ENCODE measurements around the gene SLC9A9. TPM values are rescaled to one million over a fixed set of nuclear protein-coding genes. Genes with fewer than 3 reads are reported as not detected.

Gene SLC9A9
- total and polyA plus RNA-seq, 2 of the 8 experiments (the other 6 are each of a cell fraction or from before 2014, with no cell fraction given), result 0.48 to 1.1 TPM

DNA sequence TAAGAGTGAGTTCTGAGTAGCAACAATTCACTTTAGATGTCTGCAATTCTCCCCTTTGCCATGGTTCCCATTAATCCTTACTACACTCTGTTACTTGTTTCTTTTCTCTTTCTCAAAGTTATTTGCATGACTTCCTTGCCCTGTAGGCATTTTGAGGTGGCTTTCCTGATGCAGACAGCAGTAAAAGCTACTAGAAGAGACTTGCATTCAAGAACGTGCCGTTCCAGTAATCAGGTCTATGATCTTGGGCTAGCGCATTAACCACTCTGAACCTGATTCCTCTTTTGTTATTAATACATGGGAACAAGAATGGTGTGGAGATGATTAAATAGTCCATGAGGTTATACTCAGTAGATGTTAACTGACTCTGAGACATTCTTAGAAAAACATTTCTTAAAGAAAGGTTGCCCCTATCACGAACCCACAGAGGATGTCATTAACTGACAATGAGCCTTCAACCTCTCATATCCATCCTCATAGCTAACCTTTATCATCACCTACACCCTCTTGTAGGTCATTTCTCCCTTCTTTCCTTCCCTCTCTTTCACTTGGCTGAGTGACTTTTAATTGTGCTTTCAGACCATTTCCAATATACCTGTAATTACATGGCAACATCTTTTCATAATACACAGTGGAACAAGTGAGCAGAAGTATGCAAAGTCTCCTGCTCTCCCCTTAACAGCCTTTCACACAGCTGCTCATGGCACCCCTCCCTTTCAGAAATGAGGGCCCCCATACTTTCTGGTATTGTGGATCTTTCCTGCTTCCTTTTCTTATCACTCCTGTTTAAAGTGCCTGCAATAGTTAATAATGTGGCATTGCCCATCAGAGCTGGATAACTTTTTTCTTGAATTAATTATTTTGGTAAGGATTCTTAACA, 552.8 kb downstream of the SLC9A9 start (continued):
- TF ChIP-seq, protein P1, sequence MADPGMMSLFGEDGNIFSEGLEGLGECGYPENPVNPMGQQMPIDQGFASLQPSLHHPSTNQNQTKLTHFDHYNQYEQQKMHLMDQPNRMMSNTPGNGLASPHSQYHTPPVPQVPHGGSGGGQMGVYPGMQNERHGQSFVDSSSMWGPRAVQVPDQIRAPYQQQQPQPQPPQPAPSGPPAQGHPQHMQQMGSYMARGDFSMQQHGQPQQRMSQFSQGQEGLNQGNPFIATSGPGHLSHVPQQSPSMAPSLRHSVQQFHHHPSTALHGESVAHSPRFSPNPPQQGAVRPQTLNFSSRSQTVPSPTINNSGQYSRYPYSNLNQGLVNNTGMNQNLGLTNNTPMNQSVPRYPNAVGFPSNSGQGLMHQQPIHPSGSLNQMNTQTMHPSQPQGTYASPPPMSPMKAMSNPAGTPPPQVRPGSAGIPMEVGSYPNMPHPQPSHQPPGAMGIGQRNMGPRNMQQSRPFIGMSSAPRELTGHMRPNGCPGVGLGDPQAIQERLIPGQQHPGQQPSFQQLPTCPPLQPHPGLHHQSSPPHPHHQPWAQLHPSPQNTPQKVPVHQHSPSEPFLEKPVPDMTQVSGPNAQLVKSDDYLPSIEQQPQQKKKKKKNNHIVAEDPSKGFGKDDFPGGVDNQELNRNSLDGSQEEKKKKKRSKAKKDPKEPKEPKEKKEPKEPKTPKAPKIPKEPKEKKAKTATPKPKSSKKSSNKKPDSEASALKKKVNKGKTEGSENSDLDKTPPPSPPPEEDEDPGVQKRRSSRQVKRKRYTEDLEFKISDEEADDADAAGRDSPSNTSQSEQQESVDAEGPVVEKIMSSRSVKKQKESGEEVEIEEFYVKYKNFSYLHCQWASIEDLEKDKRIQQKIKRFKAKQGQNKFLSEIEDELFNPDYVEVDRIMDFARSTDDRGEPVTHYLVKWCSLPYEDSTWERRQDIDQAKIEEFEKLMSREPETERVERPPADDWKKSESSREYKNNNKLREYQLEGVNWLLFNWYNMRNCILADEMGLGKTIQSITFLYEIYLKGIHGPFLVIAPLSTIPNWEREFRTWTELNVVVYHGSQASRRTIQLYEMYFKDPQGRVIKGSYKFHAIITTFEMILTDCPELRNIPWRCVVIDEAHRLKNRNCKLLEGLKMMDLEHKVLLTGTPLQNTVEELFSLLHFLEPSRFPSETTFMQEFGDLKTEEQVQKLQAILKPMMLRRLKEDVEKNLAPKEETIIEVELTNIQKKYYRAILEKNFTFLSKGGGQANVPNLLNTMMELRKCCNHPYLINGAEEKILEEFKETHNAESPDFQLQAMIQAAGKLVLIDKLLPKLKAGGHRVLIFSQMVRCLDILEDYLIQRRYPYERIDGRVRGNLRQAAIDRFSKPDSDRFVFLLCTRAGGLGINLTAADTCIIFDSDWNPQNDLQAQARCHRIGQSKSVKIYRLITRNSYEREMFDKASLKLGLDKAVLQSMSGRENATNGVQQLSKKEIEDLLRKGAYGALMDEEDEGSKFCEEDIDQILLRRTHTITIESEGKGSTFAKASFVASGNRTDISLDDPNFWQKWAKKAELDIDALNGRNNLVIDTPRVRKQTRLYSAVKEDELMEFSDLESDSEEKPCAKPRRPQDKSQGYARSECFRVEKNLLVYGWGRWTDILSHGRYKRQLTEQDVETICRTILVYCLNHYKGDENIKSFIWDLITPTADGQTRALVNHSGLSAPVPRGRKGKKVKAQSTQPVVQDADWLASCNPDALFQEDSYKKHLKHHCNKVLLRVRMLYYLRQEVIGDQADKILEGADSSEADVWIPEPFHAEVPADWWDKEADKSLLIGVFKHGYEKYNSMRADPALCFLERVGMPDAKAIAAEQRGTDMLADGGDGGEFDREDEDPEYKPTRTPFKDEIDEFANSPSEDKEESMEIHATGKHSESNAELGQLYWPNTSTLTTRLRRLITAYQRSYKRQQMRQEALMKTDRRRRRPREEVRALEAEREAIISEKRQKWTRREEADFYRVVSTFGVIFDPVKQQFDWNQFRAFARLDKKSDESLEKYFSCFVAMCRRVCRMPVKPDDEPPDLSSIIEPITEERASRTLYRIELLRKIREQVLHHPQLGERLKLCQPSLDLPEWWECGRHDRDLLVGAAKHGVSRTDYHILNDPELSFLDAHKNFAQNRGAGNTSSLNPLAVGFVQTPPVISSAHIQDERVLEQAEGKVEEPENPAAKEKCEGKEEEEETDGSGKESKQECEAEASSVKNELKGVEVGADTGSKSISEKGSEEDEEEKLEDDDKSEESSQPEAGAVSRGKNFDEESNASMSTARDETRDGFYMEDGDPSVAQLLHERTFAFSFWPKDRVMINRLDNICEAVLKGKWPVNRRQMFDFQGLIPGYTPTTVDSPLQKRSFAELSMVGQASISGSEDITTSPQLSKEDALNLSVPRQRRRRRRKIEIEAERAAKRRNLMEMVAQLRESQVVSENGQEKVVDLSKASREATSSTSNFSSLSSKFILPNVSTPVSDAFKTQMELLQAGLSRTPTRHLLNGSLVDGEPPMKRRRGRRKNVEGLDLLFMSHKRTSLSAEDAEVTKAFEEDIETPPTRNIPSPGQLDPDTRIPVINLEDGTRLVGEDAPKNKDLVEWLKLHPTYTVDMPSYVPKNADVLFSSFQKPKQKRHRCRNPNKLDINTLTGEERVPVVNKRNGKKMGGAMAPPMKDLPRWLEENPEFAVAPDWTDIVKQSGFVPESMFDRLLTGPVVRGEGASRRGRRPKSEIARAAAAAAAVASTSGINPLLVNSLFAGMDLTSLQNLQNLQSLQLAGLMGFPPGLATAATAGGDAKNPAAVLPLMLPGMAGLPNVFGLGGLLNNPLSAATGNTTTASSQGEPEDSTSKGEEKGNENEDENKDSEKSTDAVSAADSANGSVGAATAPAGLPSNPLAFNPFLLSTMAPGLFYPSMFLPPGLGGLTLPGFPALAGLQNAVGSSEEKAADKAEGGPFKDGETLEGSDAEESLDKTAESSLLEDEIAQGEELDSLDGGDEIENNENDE (IDR thresholded peaks at IDR 0.05; ENCODE audit: insufficient replicate concordance, low read length), result no peak
- TF ChIP-seq PHF8 (conservative IDR thresholded peaks at IDR 0.05; ENCODE audit: low read depth, low read length) (no peak), RXRA (IDR thresholded peaks at IDR 0.05; ENCODE audit: insufficient read depth, low read depth, low read length) (no peak), SP2 (IDR thresholded peaks at IDR 0.05; ENCODE audit: low read length) (no peak)
